Stimulated activated effector memory CD8-positive, alpha-beta T cell treated with anti-CD3 and anti-CD28 coated beads, Interleukin-12 subunit alpha, Interleukin-12 subunit beta, amount 100 ng/mL, for 72 hours (primary cell): ENCODE data around the gene IMP3.

ENCODE experiments used
- ATAC-seq: fragments of 150-1000 bp; cut with Tn5 transposase; 2 replicates; pipeline ENCODE4 v1.10.0; 2021
- DNase-seq, 2 donors: peaks; one replicate each; pipeline ENCODE4 v3.0.0; 2021 to 2022; ENCODE audit warnings: low spot score in 2 of 2
- H3K27ac Mint-ChIP-seq: one replicate; pipeline ENCODE4 v1.8.0; 2022; ENCODE audit warnings: mild to moderate bottlenecking, mixed read lengths
- H3K36me3 Mint-ChIP-seq: one replicate; pipeline ENCODE4 v1.8.0; 2022; ENCODE audit warnings: mild to moderate bottlenecking, mixed read lengths
- H3K4me1 Mint-ChIP-seq: one replicate; pipeline ENCODE4 v1.8.0; 2022; ENCODE audit warnings: mixed read lengths
- H3K4me3 Mint-ChIP-seq: one replicate; pipeline ENCODE4 v1.8.0; 2022; ENCODE audit warnings: mild to moderate bottlenecking, mixed read lengths
- H3K9me3 Mint-ChIP-seq: one replicate; pipeline ENCODE4 v1.8.0; 2022; ENCODE audit warnings: mixed read lengths

Gene IMP3

DNA sequence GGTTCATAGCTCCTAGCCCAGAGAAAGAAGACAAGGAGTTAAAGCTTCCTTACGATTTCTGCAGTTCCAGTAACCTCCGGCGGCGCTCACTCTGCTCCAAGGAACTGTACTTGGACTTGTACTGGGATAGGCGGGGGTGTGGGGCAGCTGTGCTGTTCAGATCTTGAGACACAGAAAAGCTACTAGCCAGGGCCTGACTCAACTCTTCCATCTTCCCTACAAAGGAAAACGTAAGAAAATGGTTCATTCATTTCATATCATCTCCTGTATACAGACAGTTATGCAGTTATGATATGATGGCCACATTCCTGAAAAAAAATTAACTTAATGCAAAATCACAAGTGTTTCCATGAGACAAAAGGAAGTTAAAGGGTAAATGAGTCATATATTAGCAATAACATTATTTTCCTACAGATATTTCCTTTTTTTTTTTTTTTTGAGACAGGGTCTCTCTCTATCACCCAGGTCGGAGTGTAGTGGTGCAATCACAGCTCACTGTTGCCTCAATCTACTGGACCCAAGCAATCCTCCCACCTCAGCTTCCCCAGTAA lies 19.1 kb downstream of the IMP3 start:
- peaks cover 24% of the 10 kb centered on the region for H3K4me1 Mint-ChIP-seq

DNA sequence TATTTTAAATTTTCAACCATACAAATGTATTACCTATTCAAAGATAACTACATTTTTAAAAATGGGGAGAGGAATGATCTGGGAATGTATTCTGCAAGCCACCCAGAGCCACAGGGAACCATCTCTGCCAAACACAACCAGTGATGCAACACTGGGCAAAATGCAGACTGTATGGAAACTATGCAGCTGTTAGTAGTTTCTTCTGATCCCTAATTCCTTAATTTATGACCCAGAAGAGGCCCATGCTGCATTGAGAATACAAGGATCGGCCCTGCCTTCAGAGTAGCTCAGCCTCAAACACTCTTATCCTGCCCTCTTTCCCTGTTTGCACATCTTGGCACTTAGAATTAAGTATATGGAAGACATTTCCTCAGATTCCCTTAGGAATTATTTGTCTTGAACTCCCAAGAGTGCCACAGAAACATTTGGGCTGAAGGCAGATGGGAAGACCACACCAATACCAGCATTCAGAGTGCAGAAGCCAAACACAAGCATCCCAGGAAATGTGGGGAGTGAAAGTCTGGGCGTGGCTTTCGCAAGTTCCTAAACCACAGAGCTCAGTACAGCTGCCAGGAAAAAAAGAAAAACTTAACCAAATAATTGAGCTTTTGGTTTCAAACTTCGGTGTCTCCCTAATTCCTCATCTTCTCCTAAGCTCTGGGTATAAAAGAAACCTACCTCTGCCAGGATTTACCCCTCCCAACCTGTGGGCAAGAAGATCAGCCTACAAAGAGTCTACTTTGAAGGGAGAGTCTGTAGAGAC lies 19.8 kb downstream of the IMP3 start:
- ATAC-seq, result no peak
- no peak for DNase-seq
- Mint-ChIP-seq H3K4me1 (peaks cover 29% of the 10 kb centered on the region), H3K4me3 (peak overlapping the region; percentile 9), H3K27ac (peak overlapping the region; percentile 79), H3K36me3 (peaks cover 67% of the 10 kb centered on the region), H3K9me3 (no peaks in the 10 kb centered on the region)

More for the DNA sequence above, 19.1 kb downstream of the IMP3 start:
- H3K9me3 Mint-ChIP-seq, result no peaks in the 10 kb centered on the region
- H3K4me3 Mint-ChIP-seq, result peak overlapping the region; percentile 9
- no peak for ATAC-seq
- peaks cover 67% of the 10 kb centered on the region for H3K36me3 Mint-ChIP-seq
- DNase-seq, result no peak
- peak overlapping the region; percentile 79 for H3K27ac Mint-ChIP-seq

DNA sequence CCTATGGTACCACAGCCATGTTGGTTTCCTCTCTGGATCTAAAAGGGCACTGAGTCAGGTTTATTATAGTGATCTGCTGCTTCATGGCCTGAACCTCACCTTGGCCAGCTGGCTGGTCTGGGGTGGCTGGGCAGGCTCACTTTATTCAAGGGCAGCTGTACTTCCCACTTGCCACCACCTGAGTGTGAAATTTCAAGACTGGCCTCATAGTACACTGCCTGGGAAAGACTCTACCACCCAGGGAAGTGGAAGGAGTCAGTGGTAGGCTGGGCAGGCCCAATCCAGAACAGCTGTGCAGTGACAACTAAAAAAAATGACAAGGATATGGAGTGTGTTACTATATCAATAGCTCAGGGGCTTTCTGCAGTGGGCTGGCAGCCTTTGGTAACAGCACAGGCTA lies 23.3 kb downstream of the IMP3 start:
- Mint-ChIP-seq H3K36me3 (peaks cover 98% of the 10 kb centered on the region), H3K9me3 (no peaks in the 10 kb centered on the region), H3K4me1 (peaks cover 28% of the 10 kb centered on the region), H3K4me3 (no peak overlapping the region), H3K27ac (no peak overlapping the region)
- ATAC-seq, result no peak
- no peak for DNase-seq

DNA sequence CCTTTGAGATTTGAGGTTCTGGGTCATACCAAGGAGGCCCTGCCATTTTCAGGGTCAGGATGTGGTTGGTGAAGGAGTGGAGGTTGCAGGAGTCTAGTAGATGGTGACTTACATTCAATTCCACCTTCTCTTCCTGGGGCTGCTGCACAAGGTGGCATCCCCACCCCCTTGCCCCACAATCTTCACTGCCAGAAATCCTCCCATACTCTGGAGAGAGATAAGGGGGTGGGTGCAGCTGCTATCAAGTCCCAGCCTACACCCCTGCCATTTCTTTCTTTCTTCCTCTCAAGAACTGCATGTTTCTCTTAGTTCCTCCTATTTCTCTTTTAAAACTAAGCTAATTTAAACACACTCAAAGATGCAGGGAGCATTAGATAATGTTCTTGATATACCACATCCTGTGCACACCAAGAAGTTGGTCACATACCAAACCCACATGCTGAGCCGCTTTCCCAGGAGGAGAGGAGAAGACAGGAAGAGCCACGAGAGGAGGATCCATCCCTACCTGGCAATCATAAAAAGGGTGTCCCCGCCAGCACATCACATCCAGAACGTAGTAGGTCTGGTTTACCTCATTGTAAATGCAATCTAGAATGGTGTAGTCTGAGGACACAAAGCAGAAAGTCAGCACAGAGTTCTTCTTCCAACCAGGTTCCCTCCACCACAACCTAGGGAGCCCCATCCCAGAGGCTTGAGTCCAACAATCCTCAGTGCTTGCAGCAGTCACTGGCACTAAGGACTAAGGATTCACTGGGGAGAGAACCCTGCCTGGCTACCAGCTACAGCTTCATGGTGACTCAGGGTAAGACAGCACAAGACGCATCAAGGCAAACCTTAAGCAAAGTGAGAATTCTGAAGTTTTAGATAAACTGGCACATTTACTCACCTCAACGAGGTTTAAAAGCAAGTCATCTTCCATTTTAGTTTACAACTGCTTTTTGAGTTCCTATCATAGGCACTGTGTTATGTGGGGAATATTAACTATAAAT lies 33.0 kb downstream of the IMP3 start:
- H3K9me3 Mint-ChIP-seq, result no peaks in the 10 kb centered on the region
- DNase-seq (no peak), ATAC-seq (peak; percentile 89)
- H3K4me1 Mint-ChIP-seq, result peaks cover 45% of the 10 kb centered on the region
- peak overlapping the region; percentile 93 for H3K27ac Mint-ChIP-seq
- peaks cover 85% of the 10 kb centered on the region for H3K36me3 Mint-ChIP-seq
- peak overlapping the region; percentile 56 for H3K4me3 Mint-ChIP-seq

DNA sequence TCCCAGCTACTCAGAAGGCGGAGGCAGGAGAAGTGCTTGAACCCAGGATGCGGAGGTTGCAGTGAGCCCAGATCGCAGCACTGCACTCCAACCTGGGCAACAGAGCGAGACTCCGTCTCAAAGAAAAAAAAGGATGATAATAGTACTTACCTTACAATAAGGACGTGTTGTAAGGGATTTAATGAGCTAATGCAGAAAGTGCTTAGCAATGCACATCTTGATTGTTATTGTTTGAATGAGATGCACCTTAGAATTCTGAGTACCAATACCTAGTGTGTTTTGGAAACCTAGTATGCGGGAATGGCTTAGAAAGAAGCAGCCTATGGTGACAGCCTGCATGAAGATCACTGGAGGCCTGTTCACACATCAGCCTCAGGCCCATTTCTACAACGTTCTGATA lies 34.0 kb downstream of the IMP3 start:
- H3K9me3 Mint-ChIP-seq, result no peaks in the 10 kb centered on the region
- ATAC-seq, result no peak
- peak overlapping the region; percentile 93 for H3K27ac Mint-ChIP-seq
- H3K4me3 Mint-ChIP-seq, result peak overlapping the region; percentile 56
- peaks cover 45% of the 10 kb centered on the region for H3K4me1 Mint-ChIP-seq
- DNase-seq, result no peak
- H3K36me3 Mint-ChIP-seq, result peaks cover 78% of the 10 kb centered on the region

DNA sequence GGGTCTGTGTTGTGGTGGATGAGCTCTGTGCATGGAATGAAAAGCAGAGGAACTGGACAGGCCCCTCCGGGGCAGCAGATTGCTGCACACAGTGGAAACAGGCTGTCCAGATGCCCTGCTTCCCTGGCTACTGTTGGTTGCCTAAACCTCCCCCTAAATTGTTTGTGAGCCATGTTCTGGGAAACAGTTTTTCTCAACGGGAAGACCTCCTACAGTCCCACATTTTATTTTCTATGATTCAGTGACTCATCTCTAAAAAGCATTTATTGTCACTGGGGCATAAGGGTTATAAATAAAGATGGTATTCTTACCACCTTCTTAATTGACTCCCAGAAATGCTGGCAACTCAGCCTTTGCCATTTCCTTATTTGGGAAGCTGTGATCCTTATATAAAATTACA lies 40.6 kb downstream of the IMP3 start:
- Mint-ChIP-seq H3K4me1 (peaks cover 28% of the 10 kb centered on the region), H3K4me3 (no peak overlapping the region), H3K36me3 (peaks cover 68% of the 10 kb centered on the region), H3K27ac (peak overlapping the region; percentile 94), H3K9me3 (no peaks in the 10 kb centered on the region)
- no peak for DNase-seq
- ATAC-seq, result no peak

DNA sequence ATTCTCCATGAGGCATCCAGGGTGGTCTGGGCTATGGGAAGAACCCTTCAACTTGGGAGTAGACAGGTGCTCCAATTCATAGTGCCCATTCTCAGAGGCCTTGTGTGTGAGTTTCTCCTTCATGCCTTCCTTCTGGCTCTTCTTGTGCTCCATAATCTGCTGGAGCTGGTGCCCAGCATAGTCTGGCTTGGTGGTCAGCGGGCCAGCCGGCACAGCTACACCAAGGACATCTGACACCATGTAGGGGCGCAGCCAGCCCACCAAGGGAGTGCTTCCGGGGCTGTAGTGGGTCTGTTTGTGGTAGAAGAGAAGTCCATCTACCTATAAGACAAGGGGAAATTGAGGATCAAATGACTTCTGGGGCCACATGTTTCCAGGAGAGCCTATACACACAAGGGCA lies 41.7 kb downstream of the IMP3 start:
- peak overlapping the region; percentile 69 for H3K4me3 Mint-ChIP-seq
- ATAC-seq (no peak), DNase-seq (no peak)
- H3K36me3 Mint-ChIP-seq, result peaks cover 62% of the 10 kb centered on the region
- H3K9me3 Mint-ChIP-seq, result no peaks in the 10 kb centered on the region
- H3K27ac Mint-ChIP-seq, result peak overlapping the region; percentile 94
- peaks cover 28% of the 10 kb centered on the region for H3K4me1 Mint-ChIP-seq

DNA sequence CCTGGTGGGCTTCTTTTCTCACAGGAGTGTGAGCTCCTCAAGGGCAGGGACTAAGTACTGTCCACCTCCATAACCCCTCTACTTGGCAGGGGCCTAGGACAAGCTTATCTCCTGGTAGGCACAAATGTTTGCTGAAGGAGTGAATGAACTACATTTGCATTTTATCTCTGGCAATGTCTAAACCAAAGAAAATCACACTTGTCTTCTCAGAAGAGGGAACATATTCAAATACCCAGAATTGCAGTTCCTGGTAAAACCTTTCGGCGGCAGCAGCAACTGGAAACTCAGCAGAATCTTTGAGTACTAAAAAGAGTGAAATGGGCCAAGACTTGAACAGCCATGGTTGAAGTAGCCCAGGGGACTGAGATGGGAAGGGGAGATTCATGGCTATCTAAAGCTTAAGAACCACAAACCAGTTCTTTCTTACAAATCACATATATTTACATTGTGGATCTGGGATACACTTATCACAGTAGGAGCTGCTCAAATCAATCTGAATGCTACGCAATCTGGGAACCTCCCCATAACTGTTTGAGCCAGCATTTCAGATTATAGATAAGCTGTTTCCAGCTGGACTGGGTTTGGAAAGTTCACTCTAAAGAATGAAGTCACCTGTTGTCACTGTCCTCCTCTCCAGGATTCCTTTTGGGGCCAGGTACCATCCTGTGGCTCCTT lies 42.2 kb downstream of the IMP3 start:
- Mint-ChIP-seq H3K36me3 (peaks cover 66% of the 10 kb centered on the region), H3K4me1 (peaks cover 28% of the 10 kb centered on the region), H3K27ac (peak overlapping the region; percentile 94), H3K9me3 (no peaks in the 10 kb centered on the region), H3K4me3 (peak overlapping the region; percentile 69)
- peak; percentile 22 to 68 for DNase-seq
- peak; percentile 82 for ATAC-seq

DNA sequence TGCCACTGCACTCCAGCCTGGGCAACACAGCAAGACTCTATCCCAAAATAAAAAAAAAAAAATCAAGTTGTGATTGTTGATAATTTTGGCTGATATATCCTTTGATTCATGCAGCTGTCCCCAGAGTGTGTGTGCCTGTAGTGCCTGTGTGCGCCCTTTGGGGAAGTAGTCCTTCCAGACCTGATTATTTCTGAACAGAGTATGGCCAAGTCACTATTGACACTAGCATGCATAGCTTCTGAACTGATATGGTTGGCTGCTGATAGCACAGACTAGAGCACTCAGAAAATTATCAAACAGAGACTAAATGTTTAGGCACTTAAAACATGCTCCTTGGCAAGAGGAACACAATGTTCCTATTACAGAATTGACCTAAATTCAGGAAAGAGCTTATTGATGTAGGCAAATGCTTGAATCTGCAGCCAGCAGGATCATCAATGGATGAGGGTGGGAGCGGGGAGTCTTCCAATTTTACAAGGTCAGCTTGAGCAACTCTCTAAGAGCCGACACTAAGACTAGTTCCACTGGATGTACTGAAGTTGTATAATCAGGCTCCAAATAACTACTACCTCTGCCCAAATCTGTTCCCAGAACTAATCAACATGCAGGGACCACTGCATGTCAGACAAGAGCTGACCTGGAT lies 43.2 kb downstream of the IMP3 start:
- Mint-ChIP-seq H3K27ac (peak overlapping the region; percentile 94), H3K9me3 (no peaks in the 10 kb centered on the region), H3K36me3 (peaks cover 74% of the 10 kb centered on the region), H3K4me3 (peak overlapping the region; percentile 69), H3K4me1 (peaks cover 28% of the 10 kb centered on the region)
- no peak for DNase-seq
- ATAC-seq, result no peak

DNA sequence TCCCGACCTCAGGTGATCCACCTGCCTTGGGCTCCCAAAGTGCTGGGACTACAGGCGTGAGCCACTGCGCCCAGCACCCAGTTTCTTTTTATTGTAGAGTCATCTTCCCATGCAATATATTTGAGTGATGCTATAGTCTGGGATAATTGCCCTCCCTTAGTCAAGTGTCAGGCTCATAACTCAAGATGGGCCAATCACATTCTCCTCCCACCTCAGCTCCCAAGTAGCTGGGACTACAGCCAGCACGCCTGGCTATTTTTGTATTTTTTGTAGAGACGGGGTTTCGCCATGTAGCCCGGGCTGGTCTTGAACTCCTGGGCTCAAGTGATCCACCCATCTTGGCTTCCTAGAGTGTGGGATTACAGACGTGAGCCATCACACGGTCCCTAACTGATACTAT lies 45.7 kb downstream of the IMP3 start:
- H3K27ac Mint-ChIP-seq, result no peak overlapping the region
- H3K36me3 Mint-ChIP-seq, result peaks cover 58% of the 10 kb centered on the region
- no peaks in the 10 kb centered on the region for H3K9me3 Mint-ChIP-seq
- H3K4me1 Mint-ChIP-seq, result peaks cover 28% of the 10 kb centered on the region
- ATAC-seq (no peak), DNase-seq (no peak)
- no peak overlapping the region for H3K4me3 Mint-ChIP-seq

DNA sequence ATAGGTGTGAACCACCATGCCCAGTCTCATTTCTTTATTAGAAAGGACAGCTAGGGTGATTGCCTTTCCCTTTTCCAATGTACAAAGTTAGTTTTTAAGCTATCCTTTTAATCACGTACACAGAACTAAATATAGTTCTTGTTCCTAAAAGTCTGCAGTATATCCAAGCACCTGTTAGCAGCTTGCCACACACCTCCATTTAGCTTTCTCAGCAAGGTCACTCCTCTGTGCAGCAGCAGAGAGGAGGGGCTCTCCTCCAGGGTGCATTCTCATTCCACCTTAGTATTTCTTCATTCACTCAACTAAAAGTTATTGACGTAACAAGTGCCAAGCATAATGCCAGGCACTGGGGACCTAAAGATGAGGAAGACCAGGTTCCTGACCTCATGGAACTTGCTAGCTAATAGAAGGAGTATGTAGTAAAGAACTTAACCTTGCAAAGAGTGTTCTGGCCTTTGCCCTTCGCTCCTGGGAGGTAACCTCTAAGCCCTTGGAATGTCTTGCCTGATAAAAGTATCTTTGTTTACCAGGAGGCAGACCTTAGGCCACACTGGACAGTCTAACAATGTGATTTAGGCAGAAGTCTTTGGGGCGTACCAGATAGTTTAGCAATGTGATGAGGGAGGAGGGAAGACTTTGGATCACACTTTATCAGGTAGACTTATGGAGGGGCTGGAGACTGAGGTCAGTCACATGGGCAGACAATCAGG lies 48.2 kb downstream of the IMP3 start:
- Mint-ChIP-seq H3K9me3 (no peaks in the 10 kb centered on the region), H3K36me3 (peaks cover 51% of the 10 kb centered on the region), H3K4me3 (no peak overlapping the region), H3K27ac (no peak overlapping the region), H3K4me1 (peaks cover 10% of the 10 kb centered on the region)
- ATAC-seq, result no peak
- DNase-seq, result no peak

DNA sequence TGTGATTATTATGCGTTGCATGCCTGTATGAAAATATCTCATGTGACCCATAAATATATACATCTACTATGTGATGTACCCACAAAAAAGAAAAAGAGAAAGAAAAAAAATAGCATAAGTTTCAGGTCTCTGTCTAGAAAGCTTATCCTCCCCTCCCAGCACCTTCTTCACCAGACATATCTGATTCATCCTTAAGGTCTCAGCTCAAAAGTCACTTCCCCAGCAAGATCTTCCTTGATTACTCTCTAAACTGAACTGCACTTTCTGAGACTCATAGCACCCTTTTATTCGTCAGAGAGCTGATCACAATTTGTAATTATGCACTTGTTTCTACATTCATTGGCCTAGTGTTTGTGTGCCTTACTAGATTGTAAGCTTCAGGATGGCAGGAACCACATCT lies 49.8 kb downstream of the IMP3 start:
- no peak overlapping the region for H3K27ac Mint-ChIP-seq
- H3K4me1 Mint-ChIP-seq, result no peaks in the 10 kb centered on the region
- ATAC-seq, result no peak
- no peaks in the 10 kb centered on the region for H3K9me3 Mint-ChIP-seq
- H3K4me3 Mint-ChIP-seq, result no peak overlapping the region
- H3K36me3 Mint-ChIP-seq, result peaks cover 37% of the 10 kb centered on the region
- no peak for DNase-seq
